GM19025 (cell line): ENCODE measurements around the gene NIT1.

ENCODE experiments used
- ATAC-seq: cut with Tn5 transposase; IDR thresholded peaks from one replicate; pipeline ENCODE4 v1.9.1; 2021; ENCODE audit warnings: mild to moderate bottlenecking, low read depth, moderate library complexity; ENCODE audit not compliant: unreplicated experiment

NIT1 gene

GRCh38 chr1:161083748-161084596 is 33.9 kb upstream of the NIT1 start:
- ATAC-seq: no peak

- no peak for ATAC-seq
Observed at GRCh38 chr1:161084597-161084988, 33.3 kb upstream of the NIT1 start.

- no peak for ATAC-seq
Observed at GRCh38 chr1:161085165-161085564, 32.7 kb upstream of the NIT1 start.

GRCh38 chr1:161086457-161086856 is 31.4 kb upstream of the NIT1 start:
- no peak for ATAC-seq

GRCh38 chr1:161088587-161089110 is 29.3 kb upstream of the NIT1 start:
- ATAC-seq: no peak

GRCh38 chr1:161089251-161089924 is 28.5 kb upstream of the NIT1 start, which contains the start of gene NECTIN4:
Gene NECTIN4, minus strand, starts transcription at chr1:161089558. Its CDS starts 262 bp downstream, at chr1:161089296.
- ATAC-seq: no peak

GRCh38 chr1:161089938-161090337 is 28.0 kb upstream of the NIT1 start:
- no peak for ATAC-seq

GRCh38 chr1:161090617-161091016 is 27.3 kb upstream of the NIT1 start:
- no peak for ATAC-seq

- no peak for ATAC-seq
Observed at GRCh38 chr1:161091093-161091492, 26.8 kb upstream of the NIT1 start.

- no peak for ATAC-seq
Observed at GRCh38 chr1:161091796-161092507, 26.0 kb upstream of the NIT1 start.

GRCh38 chr1:161092621-161093028 is 25.3 kb upstream of the NIT1 start:
- no peak for ATAC-seq

- ATAC-seq: no peak
Observed at GRCh38 chr1:161094481-161094880, 23.4 kb upstream of the NIT1 start.

- ATAC-seq: no peak
Observed at GRCh38 chr1:161095230-161095629, 22.7 kb upstream of the NIT1 start.

- peak; percentile 41 for ATAC-seq
Observed at GRCh38 chr1:161096015-161096414, 21.9 kb upstream of the NIT1 start.

- no peak for ATAC-seq
Observed at GRCh38 chr1:161096530-161096929, 21.4 kb upstream of the NIT1 start.

GRCh38 chr1:161098210-161099068 is 19.5 kb upstream of the NIT1 start, which contains the start of gene KLHDC9:
Gene KLHDC9, plus strand, starts transcription at chr1:161098361. Its CDS starts 175 bp downstream, at chr1:161098536.
- peak; percentile 65 for ATAC-seq

- no peak for ATAC-seq
Observed at GRCh38 chr1:161099090-161099802, 18.7 kb upstream of the NIT1 start.

GRCh38 chr1:161100556-161100955 is 17.3 kb upstream of the NIT1 start:
- no peak for ATAC-seq

GRCh38 chr1:161106431-161106830 is 11.5 kb upstream of the NIT1 start:
- ATAC-seq: no peak
